KMS-11 (cell line): ENCODE measurements around the gene ADGRG4.
"Not testable (repeated sequence)": the region's sequence is repeated elsewhere in the genome, so short reads cannot be mapped to it uniquely, and the experiment has no call there.

Experiments used
- H2AFZ ChIP-seq: fragments of 200-600 bp; sonication (generic); 2 replicates; pipeline ENCODE4 v1.6.1; 2016; ENCODE audit warnings: antibody characterized with exemption, mixed run types, low read depth
- H3K27ac ChIP-seq: fragments of 200-600 bp; sonication (generic); 2 replicates; pipeline ENCODE4 v1.6.1; 2016; ENCODE audit warnings: mild to moderate bottlenecking, mixed run types
- H3K27me3 ChIP-seq: fragments of 200-600 bp; sonication (generic); 2 replicates; pipeline ENCODE4 v1.6.1; 2017; ENCODE audit warnings: mild to moderate bottlenecking, low read depth, mixed run types, moderate library complexity; ENCODE audit not compliant: insufficient read depth
- H3K36me3 ChIP-seq: fragments of 200-600 bp; sonication (generic); 2 replicates; pipeline ENCODE4 v1.6.1; 2017; ENCODE audit warnings: mild to moderate bottlenecking, mixed run types; ENCODE audit not compliant: insufficient read depth
- H3K4me1 ChIP-seq: fragments of 200-600 bp; sonication (generic); 2 replicates; pipeline ENCODE4 v1.6.1; 2016; ENCODE audit warnings: mild to moderate bottlenecking, low read depth, mixed run types; ENCODE audit not compliant: poor library complexity, severe bottlenecking
- H3K4me2 ChIP-seq: fragments of 200-600 bp; sonication (generic); 2 replicates; pipeline ENCODE4 v1.7.0; 2016; ENCODE audit warnings: mild to moderate bottlenecking, mixed run types
- H3K4me3 ChIP-seq: fragments of 200-600 bp; sonication (generic); IDR thresholded peaks from 2 replicates; pipeline ENCODE4 v1.6.1; 2017; ENCODE audit warnings: low read depth, low read length, mixed read lengths; ENCODE audit not compliant: insufficient read depth
- H3K79me2 ChIP-seq: fragments of 200-600 bp; sonication (generic); 2 replicates; pipeline ENCODE4 v1.6.1; 2016; ENCODE audit warnings: low read depth, mixed run types; ENCODE audit not compliant: insufficient read depth
- H3K9ac ChIP-seq: fragments of 200-600 bp; sonication (generic); 2 replicates; pipeline ENCODE4 v1.6.1; 2016; ENCODE audit warnings: mild to moderate bottlenecking, mixed run types
- H4K20me1 ChIP-seq: fragments of 200-600 bp; sonication (generic); 2 replicates; pipeline ENCODE4 v1.6.1; 2016; ENCODE audit warnings: mild to moderate bottlenecking, mixed run types; ENCODE audit not compliant: insufficient read depth
- TF ChIP-seq, protein P1 (sequence below): fragments of 200-600 bp; sonication (generic); conservative IDR thresholded peaks from 2 replicates; pipeline ENCODE4 v1.6.1; 2017; ENCODE audit warnings: low read depth, mild to moderate bottlenecking, antibody characterized with exemption, low read length, moderate library complexity, mixed read lengths

Gene ADGRG4

DNA sequence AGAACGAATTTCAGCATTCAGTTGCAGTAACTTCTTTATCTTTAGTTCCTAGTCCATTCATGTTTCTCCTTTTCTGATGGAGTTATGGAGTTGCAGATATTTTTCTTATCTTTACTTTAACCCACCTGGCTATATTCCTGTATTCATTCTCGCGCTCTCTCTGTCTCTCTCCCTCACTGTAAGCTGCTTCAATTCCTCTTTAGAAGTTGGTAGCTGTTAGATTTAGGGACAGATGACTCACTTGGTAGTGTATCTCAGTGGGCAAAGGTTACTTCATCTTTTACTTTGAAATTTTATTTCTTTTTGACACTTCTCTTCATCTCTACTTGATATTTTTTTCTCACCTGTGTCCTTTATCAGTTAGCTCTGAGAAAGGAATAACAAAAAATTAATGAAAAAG is 137.4 kb downstream of the ADGRG4 start:
- Histone ChIP-seq H3K4me3 (no peak overlapping the region), H3K27ac (no peak overlapping the region), H3K36me3 (no peaks in the 10 kb centered on the region), H2AFZ (no peak overlapping the region), H3K79me2 (no peaks in the 10 kb centered on the region), H3K27me3 (no peaks in the 10 kb centered on the region), H3K9ac (no peak overlapping the region), H3K4me1 (no peaks in the 10 kb centered on the region), H3K4me2 (no peak overlapping the region), H4K20me1 (no peaks in the 10 kb centered on the region)
- TF ChIP-seq, protein P1, sequence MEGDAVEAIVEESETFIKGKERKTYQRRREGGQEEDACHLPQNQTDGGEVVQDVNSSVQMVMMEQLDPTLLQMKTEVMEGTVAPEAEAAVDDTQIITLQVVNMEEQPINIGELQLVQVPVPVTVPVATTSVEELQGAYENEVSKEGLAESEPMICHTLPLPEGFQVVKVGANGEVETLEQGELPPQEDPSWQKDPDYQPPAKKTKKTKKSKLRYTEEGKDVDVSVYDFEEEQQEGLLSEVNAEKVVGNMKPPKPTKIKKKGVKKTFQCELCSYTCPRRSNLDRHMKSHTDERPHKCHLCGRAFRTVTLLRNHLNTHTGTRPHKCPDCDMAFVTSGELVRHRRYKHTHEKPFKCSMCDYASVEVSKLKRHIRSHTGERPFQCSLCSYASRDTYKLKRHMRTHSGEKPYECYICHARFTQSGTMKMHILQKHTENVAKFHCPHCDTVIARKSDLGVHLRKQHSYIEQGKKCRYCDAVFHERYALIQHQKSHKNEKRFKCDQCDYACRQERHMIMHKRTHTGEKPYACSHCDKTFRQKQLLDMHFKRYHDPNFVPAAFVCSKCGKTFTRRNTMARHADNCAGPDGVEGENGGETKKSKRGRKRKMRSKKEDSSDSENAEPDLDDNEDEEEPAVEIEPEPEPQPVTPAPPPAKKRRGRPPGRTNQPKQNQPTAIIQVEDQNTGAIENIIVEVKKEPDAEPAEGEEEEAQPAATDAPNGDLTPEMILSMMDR, result no peak

DNA sequence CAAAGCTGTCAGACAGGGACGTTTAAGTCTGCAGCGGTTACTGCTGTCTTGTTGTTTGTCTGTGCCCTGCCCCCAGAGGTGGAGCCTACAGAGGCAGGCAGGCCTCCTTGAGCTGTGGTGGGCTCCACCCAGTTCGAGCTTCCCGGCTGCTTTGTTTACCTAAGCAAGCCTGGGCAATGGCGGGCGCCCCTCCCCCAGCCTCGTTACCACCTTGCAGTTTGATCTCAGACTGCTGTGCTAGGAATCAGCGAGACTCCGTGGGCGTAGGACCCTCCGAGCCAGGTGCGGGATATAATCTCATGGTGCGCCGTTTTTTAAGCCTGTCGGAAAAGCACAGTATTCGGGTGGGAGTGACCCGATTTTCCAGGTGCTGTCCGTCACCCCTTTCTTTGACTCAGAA is 144.9 kb downstream of the ADGRG4 start:
- H3K9ac ChIP-seq, H3K27me3 ChIP-seq, H3K36me3 ChIP-seq, H4K20me1 ChIP-seq, H3K4me3 ChIP-seq, H3K79me2 ChIP-seq, H3K27ac ChIP-seq, H2AFZ ChIP-seq, H3K4me1 ChIP-seq, H3K4me2 ChIP-seq: not testable (repeated sequence)

DNA sequence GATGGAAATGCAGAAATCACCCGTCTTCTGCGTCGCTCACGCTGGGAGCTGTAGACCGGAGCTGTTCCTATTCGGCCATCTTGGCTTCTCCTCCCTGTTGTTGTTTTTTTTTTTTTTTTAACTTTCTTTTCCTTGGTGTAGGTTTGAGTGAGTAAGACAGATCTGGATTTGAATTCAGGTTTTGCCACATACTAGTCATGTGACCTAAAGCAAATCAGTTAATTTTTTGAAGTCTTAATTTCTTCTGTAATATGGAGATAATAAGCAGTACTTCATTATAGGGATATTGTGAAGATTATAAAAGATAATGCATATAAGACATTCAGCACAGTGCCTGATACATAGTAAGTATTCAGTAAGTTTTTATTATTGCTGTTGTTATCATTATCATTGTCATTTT is 145.4 kb downstream of the ADGRG4 start:
- H4K20me1 ChIP-seq, result no peaks in the 10 kb centered on the region
- no peak overlapping the region for H3K27ac ChIP-seq
- H3K4me3 ChIP-seq, result no peak overlapping the region
- H3K79me2 ChIP-seq, result no peaks in the 10 kb centered on the region
- no peaks in the 10 kb centered on the region for H3K36me3 ChIP-seq
- no peaks in the 10 kb centered on the region for H3K4me1 ChIP-seq
- TF ChIP-seq, protein P1, result no peak
- H2AFZ ChIP-seq, result no peak overlapping the region
- H3K27me3 ChIP-seq, result no peaks in the 10 kb centered on the region
- H3K9ac ChIP-seq, result no peak overlapping the region
- H3K4me2 ChIP-seq, result no peak overlapping the region

DNA sequence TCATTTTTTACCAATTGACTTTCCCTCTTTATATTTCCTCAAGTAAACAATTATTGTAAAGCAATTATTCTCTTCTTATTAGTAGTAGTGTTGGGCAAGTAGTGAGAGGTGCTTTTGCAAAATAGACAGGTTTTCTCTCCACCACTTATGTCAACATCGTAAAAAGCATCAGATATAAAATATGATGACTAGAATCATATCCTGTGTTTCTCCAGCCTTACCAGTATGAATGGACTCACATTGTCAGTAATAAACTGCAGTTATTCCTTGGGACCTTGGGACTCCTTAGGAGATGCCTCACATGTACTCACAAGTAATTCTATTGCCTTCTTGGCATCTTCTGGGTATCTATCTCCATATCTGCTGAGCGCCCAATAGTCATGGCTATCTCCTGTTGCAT is 146.5 kb downstream of the ADGRG4 start:
- TF ChIP-seq, protein P1, result no peak
- H3K4me1 ChIP-seq, result no peaks in the 10 kb centered on the region
- no peak overlapping the region for H3K9ac ChIP-seq
- no peaks in the 10 kb centered on the region for H3K79me2 ChIP-seq
- H3K27ac ChIP-seq, result no peak overlapping the region
- no peaks in the 10 kb centered on the region for H3K36me3 ChIP-seq
- no peak overlapping the region for H3K4me2 ChIP-seq
- H2AFZ ChIP-seq, result no peak overlapping the region
- H4K20me1 ChIP-seq, result no peaks in the 10 kb centered on the region
- no peak overlapping the region for H3K4me3 ChIP-seq
- H3K27me3 ChIP-seq, result no peaks in the 10 kb centered on the region

DNA sequence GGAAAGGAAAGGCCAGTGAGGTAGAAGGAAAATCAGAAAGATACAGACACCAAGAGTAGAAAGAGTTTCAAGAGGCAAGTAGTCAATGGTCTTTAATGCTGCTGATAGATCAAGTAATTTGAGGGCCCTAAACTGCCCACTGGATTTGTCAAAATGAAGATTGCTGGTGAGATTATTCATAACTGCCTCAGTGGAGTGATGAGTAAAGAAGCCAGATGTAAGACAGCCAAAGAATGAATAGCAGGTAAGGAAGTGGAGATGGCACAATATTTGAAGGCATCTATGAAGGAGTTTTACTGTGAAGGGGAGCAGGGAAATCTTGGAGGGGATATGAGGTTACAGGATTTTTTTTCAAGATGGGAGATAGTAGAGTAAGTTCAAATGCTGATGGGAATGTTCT is 147.2 kb downstream of the ADGRG4 start:
- no peak overlapping the region for H3K27ac ChIP-seq
- H3K9ac ChIP-seq, result no peak overlapping the region
- no peak overlapping the region for H3K4me2 ChIP-seq
- H3K4me3 ChIP-seq, result no peak overlapping the region
- H3K27me3 ChIP-seq, result no peaks in the 10 kb centered on the region
- H3K4me1 ChIP-seq, result no peaks in the 10 kb centered on the region
- H3K36me3 ChIP-seq, result no peaks in the 10 kb centered on the region
- no peaks in the 10 kb centered on the region for H3K79me2 ChIP-seq
- H2AFZ ChIP-seq, result no peak overlapping the region
- TF ChIP-seq, protein P1, result no peak
- H4K20me1 ChIP-seq, result no peaks in the 10 kb centered on the region
